HG03060 (cell line): ENCODE measurements around the gene PDPK1.
"Not testable (repeated sequence)": the region's sequence is repeated elsewhere in the genome, so short reads cannot be mapped to it uniquely, and the experiment has no call there.

Experiments
- ATAC-seq: cut with Tn5 transposase; IDR thresholded peaks from one replicate; pipeline ENCODE4 v1.9.1; 2021; ENCODE audit warnings: low read depth, moderate number of reproducible peaks; ENCODE audit not compliant: unreplicated experiment

PDPK1 gene

GRCh38 chr16:2539192-2539844 is 1.5 kb downstream of the PDPK1 start:
- not testable (repeated sequence) for ATAC-seq

GRCh38 chr16:2539845-2540458 is 2.1 kb downstream of the PDPK1 start:
- not testable (repeated sequence) for ATAC-seq

GRCh38 chr16:2540912-2541311 is 3.1 kb downstream of the PDPK1 start:
- not testable (repeated sequence) for ATAC-seq

GRCh38 chr16:2541409-2541808 is 3.6 kb downstream of the PDPK1 start:
- ATAC-seq: not testable (repeated sequence)

- not testable (repeated sequence) for ATAC-seq
Observed at GRCh38 chr16:2543771-2544170, 6.0 kb downstream of the PDPK1 start.

GRCh38 chr16:2550283-2550878 is 12.6 kb downstream of the PDPK1 start:
- not testable (repeated sequence) for ATAC-seq

- not testable (repeated sequence) for ATAC-seq
Observed at GRCh38 chr16:2551420-2551889, 13.6 kb downstream of the PDPK1 start.

GRCh38 chr16:2554709-2555425 is 17.0 kb downstream of the PDPK1 start:
- not testable (repeated sequence) for ATAC-seq

- ATAC-seq: not testable (repeated sequence)
Observed at GRCh38 chr16:2557150-2557549, 19.3 kb downstream of the PDPK1 start.

GRCh38 chr16:2560131-2560797 is 22.4 kb downstream of the PDPK1 start:
- peak; percentile 53 for ATAC-seq

- peak; percentile 40 for ATAC-seq
Observed at GRCh38 chr16:2560798-2561133, 22.9 kb downstream of the PDPK1 start.

- ATAC-seq: not testable (repeated sequence)
Observed at GRCh38 chr16:2567506-2567905, 29.7 kb downstream of the PDPK1 start.

GRCh38 chr16:2568573-2568972 is 30.8 kb downstream of the PDPK1 start:
- ATAC-seq: not testable (repeated sequence)

GRCh38 chr16:2572704-2573103 is 34.9 kb downstream of the PDPK1 start:
- ATAC-seq: not testable (repeated sequence)

- not testable (repeated sequence) for ATAC-seq
Observed at GRCh38 chr16:2575839-2576238, 38.0 kb downstream of the PDPK1 start.

- not testable (repeated sequence) for ATAC-seq
Observed at GRCh38 chr16:2577044-2577443, 39.2 kb downstream of the PDPK1 start.

- not testable (repeated sequence) for ATAC-seq
Observed at GRCh38 chr16:2578905-2579304, 41.1 kb downstream of the PDPK1 start.

- not testable (repeated sequence) for ATAC-seq
Observed at GRCh38 chr16:2580143-2580542, 42.3 kb downstream of the PDPK1 start.

- not testable (repeated sequence) for ATAC-seq
Observed at GRCh38 chr16:2580818-2581217, 43.0 kb downstream of the PDPK1 start.
